ENCODE results near the gene SLC10A7. TPM values are rescaled to one million over a fixed set of nuclear protein-coding genes. Genes with fewer than 3 reads are reported as not detected.

SLC10A7 gene
- total and polyA plus RNA-seq, 2 of the 8 experiments (the other 6 are each of a cell fraction or from before 2014, with no cell fraction given): 2.5 to 2.9 TPM

DNA sequence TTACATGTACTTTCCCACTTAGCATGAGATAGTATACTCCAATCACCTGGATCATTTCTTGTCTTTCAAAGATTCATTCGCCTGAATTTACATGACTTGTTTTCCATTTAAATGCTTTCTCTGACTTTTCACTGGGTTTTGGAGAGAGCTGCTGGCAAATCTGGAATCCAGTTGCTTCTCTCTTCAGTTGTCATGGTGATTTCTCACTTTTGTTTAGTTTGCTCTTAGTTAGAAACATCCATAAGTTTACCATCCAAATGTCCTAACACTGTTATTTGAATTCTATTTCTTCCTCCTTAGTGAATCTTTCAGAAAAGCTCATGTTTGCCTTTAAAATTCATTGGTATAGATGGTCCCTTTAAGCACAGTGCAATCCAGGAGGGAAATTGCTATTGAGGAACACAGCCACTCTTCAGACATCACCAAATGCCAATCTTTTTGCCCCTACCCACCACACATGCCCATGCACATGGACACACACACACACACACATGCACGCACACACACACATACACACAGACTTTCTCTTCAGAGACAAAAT, 255.7 kb downstream of the SLC10A7 start:
- Histone ChIP-seq H3K56ac (replicated peaks; ENCODE audit: insufficient read length, low read depth, low read length) (no peak overlapping the region), H2BK120ac (replicated peaks; ENCODE audit: low read depth, low read length) (no peak overlapping the region), H3K23me2 (ENCODE audit: low read depth, low read length) (no peaks in the 10 kb centered on the region), H3K9ac (replicated peaks in 1 of 4; ENCODE audit: extremely low read depth in 1 of 4, low read depth in 3 of 4, low read length in 3 of 4) (no peak overlapping the region), H4K91ac (replicated peaks; ENCODE audit: insufficient read length, low read length) (no peak overlapping the region), H2AK5ac (ENCODE audit: low read depth, low read length) (no peak overlapping the region), H3K23ac (ENCODE audit: insufficient read length) (no peak overlapping the region), H2BK5ac (ENCODE audit: low read depth, low read length) (no peak overlapping the region), H3K4ac (replicated peaks; ENCODE audit: insufficient read length, low read depth, low read length) (no peak overlapping the region), H4K5ac (ENCODE audit: insufficient read length, low read depth, low read length) (no peak overlapping the region), H4K8ac (ENCODE audit: extremely low read depth, insufficient read depth, low read length) (no peak overlapping the region), H2BK12ac (ENCODE audit: low read depth, low read length) (no peak overlapping the region), H3K9me3 (ENCODE audit: insufficient read depth in 2 of 2, low read depth in 1 of 2, low read length in 1 of 2) (no peaks in the 10 kb centered on the region), H2AFZ (ENCODE audit: low read length) (no peak overlapping the region), H3K27ac (ENCODE audit: low read depth, low read length) (no peak overlapping the region), H3K18ac (ENCODE audit: extremely low read depth, low read length) (no peak overlapping the region), H3K4me2 (ENCODE audit: insufficient read depth in 1 of 2, low read depth in 2 of 2, low read length in 2 of 2) (peak overlapping the region; percentile 19 to 31; a peak in 2 of 4 replicates), H3K79me2 (ENCODE audit: control insufficient read depth in 1 of 2, insufficient read depth in 2 of 2, low read length in 2 of 2) (no peaks in the 10 kb centered on the region), H3K79me1 (ENCODE audit: low read depth, low read length) (no peaks in the 10 kb centered on the region), H4K20me1 (replicated peaks in 1 of 2; ENCODE audit: control insufficient read depth in 1 of 2, insufficient read depth in 2 of 2, low read length in 2 of 2) (no peaks in the 10 kb centered on the region), H2BK15ac (ENCODE audit: low read length) (no peak overlapping the region), H3K36me3 (ENCODE audit: control insufficient read depth in 2 of 4, insufficient read depth in 4 of 4, low read length in 3 of 4) (no peaks in the 10 kb centered on the region), H3K4me3 (ENCODE audit: extremely low read depth in 1 of 4, insufficient read depth in 2 of 4, low read depth in 3 of 4, low read length in 4 of 4) (no peak overlapping the region), H3K27me3 (replicated peaks in 1 of 4; ENCODE audit: control insufficient read depth in 3 of 4, extremely low read depth in 1 of 4, insufficient read depth in 3 of 4, low read length in 3 of 4) (peaks cover 0 to 1% (median 0%) of the 10 kb centered on the region in 4 experiments; a peak in 1 of 7 replicates), H2BK20ac (ENCODE audit: low read length) (no peak overlapping the region), H3K14ac (ENCODE audit: insufficient read length) (no peak overlapping the region), H3K4me1 (replicated peaks in 1 of 4; ENCODE audit: control insufficient read depth in 3 of 4, insufficient read depth in 4 of 4, low read length in 3 of 4) (peaks cover 0 to 3% (median 2%) of the 10 kb centered on the region in 4 experiments; a peak in 3 of 7 replicates)
- CTCF ChIA-PET (ENCODE audit: partially characterized antibody): interaction anchor here (1.0 kb wide), 1 partner anchor 69 kb away, joined by 3 read pairs; no protein-coding TSS in a partner anchor
- DNase-seq (ENCODE audit: low read depth in 1 of 2, low spot score in 2 of 2): no peak
- POLR2A ChIA-PET (ENCODE audit: partially characterized antibody): no interaction called here
- FAIRE-seq: no peak
- 69% methylated on average over 2 of the region's 2 CpGs; no CpG with 5 or more reads in 1 of the 2 experiments for WGBS, 2 experiments (ENCODE audit: extremely low coverage in 1 of 2, insufficient coverage in 1 of 2, insufficient read length in 1 of 2, insufficient replicate concordance in 2 of 2, low coverage in 1 of 2, low lambda C conversion rate in 2 of 2, missing lambda C conversion rate in 1 of 2)
- no peak for TF ChIP-seq SP2 (IDR thresholded peaks at IDR 0.05; ENCODE audit: low read length)
- no peak for TF ChIP-seq SAP30 (IDR thresholded peaks at IDR 0.05; ENCODE audit: insufficient read depth, insufficient replicate concordance, low read length)
- TF ChIP-seq BCL11A (IDR thresholded peaks at IDR 0.05; ENCODE audit: low read depth in 2 of 2, low read length in 2 of 2): no peak
- no peak for TF ChIP-seq TAF1 (IDR thresholded peaks at IDR 0.05; ENCODE audit: low read depth, low read length)
- no peak for TF ChIP-seq EP300 (IDR thresholded peaks at IDR 0.05; ENCODE audit: borderline replicate concordance in 1 of 2, low read depth in 2 of 2, low read length in 2 of 2)
- no peak for TF ChIP-seq NRF1 (IDR thresholded peaks at IDR 0.05; ENCODE audit: low read depth, low read length)
- TF ChIP-seq, protein P1, sequence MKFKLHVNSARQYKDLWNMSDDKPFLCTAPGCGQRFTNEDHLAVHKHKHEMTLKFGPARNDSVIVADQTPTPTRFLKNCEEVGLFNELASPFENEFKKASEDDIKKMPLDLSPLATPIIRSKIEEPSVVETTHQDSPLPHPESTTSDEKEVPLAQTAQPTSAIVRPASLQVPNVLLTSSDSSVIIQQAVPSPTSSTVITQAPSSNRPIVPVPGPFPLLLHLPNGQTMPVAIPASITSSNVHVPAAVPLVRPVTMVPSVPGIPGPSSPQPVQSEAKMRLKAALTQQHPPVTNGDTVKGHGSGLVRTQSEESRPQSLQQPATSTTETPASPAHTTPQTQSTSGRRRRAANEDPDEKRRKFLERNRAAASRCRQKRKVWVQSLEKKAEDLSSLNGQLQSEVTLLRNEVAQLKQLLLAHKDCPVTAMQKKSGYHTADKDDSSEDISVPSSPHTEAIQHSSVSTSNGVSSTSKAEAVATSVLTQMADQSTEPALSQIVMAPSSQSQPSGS (IDR thresholded peaks at IDR 0.05; ENCODE audit: low read length): no peak
- TF ChIP-seq EGR1 (IDR thresholded peaks at IDR 0.05; ENCODE audit: borderline replicate concordance, low read depth, low read length): no peak
- no peak for TF ChIP-seq CTBP2 (IDR thresholded peaks at IDR 0.05; ENCODE audit: borderline replicate concordance, insufficient read depth, insufficient read length, low read length)
- no peak for TF ChIP-seq SRF (IDR thresholded peaks at IDR 0.05; ENCODE audit: low read depth, low read length)
- TF ChIP-seq ZNF274 (IDR thresholded peaks at IDR 0.05; ENCODE audit: borderline replicate concordance, extremely low read depth, low read length): no peak
- TF ChIP-seq CEBPB (IDR thresholded peaks at IDR 0.05; ENCODE audit: low read depth, low read length): no peak
